ENCODE measurements around the gene ENO1.
A peak's percentile ranks its signal among the peaks of the same experiment; 100 is the strongest.

Gene ENO1

DNA sequence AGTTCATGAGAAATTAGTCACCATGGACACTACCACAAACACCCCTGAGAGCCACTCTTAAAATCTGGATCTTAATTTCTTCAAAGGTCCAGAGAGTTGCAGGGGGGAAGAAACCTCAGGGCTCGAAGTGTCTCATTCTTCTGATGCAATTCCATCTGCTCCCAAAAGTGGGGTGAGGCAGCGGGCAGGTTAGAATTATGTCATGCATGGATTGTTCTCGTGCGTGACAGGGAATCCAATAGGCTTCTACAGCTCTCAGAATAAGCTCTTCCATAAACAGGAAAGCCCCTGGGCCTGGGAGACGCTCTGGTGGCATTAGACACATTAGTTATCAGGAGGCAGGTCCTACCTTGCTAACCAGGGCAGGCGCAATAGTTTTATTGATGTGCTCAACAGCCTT lies 8.4 kb downstream of the ENO1 start:
- Histone ChIP-seq H3K4me3 (ENCODE audit: low read depth, low read length) (no peak overlapping the region), H3K9me3 (ENCODE audit: control insufficient read depth, insufficient read depth, low read length) (no peaks in the 10 kb centered on the region), H3K4me1 (ENCODE audit: control insufficient read depth, insufficient read depth, low read length) (peaks cover 28% of the 10 kb centered on the region), H3K27me3 (ENCODE audit: control insufficient read depth, insufficient read depth, low read length) (no peaks in the 10 kb centered on the region), H3K36me3 (ENCODE audit: control insufficient read depth, insufficient read depth, low read length) (peaks cover 100% of the 10 kb centered on the region), H3K27ac (ENCODE audit: low read depth, low read length) (peak overlapping the region; percentile 39), H3K9ac (ENCODE audit: low read depth, low read length) (no peak overlapping the region)

DNA sequence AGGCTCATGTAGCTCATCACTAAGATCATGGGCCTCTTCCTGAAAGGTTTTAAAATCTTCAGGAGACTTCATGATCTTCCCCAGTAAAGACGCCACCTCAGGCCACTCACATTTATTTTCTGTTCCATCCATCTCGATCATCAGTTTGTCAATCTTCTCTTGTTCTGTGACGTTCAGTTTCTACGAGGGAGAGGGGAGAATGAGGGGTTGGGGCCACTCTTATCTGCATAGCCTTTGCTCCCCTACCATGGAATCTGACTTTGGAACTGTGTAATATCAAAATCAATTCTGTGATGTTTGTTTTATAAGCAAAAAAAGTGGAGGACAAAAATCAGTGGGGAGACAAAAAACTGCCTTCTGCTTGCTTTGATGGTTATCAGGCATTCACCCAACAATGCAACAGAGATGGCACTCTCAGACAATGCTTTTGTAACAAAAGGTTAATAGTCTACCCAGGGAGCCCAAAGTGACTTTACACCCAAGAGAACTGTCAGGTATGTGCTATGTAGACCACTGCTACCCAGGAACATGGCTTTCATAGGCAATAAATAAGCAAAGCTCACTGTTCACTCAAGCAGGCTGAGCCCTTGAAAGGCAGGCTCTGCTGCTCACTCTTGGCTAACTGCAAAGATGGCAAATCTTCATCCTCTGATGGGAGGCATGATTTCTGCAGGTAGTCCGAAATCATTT lies 10.5 kb downstream of the ENO1 start:
- Histone ChIP-seq H3K9me3 (ENCODE audit: control insufficient read depth, insufficient read depth, low read length) (no peaks in the 10 kb centered on the region), H3K4me3 (ENCODE audit: low read depth, low read length) (no peak overlapping the region), H3K27ac (ENCODE audit: low read depth, low read length) (peak overlapping the region; percentile 29), H3K27me3 (ENCODE audit: control insufficient read depth, insufficient read depth, low read length) (no peaks in the 10 kb centered on the region), H3K4me1 (ENCODE audit: control insufficient read depth, insufficient read depth, low read length) (peaks cover 20% of the 10 kb centered on the region), H3K9ac (ENCODE audit: low read depth, low read length) (no peak overlapping the region), H3K36me3 (ENCODE audit: control insufficient read depth, insufficient read depth, low read length) (peaks cover 100% of the 10 kb centered on the region)

DNA sequence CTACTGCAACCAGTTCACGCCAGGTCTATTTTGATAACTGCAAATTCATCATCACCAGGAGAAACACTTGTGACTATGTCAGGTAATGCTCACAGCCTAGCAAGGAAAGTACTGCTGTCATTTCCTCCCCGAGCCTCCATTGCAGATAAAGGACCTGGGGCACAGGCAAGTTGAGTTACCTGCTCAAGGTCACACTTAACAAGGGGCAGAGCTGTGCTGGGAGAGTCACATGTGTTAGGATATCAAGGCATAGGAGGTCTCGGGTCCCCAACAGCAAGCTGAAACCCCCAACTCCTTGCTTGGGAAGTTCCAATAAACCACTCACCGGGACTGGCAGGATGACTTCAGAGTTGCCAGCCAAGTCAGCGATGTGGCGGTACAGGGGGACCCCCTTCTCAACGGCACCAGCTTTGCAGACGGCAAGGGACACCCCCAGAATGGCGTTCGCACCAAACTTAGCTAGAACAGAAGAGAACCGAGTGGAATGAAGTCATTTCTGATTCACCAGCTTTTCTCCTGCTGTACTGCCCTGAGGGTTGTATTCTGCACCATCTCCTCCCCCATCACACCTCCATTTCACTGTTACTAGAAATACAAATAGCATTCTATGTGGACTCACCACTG lies 11.6 kb downstream of the ENO1 start:
- H3K4me3 ChIP-seq (ENCODE audit: low read depth, low read length), result no peak overlapping the region
- no peaks in the 10 kb centered on the region for H3K9me3 ChIP-seq (ENCODE audit: control insufficient read depth, insufficient read depth, low read length)
- peaks cover 100% of the 10 kb centered on the region for H3K36me3 ChIP-seq (ENCODE audit: control insufficient read depth, insufficient read depth, low read length)
- no peak overlapping the region for H3K9ac ChIP-seq (ENCODE audit: low read depth, low read length)
- H3K27me3 ChIP-seq (ENCODE audit: control insufficient read depth, insufficient read depth, low read length), result no peaks in the 10 kb centered on the region
- no peak overlapping the region for H3K27ac ChIP-seq (ENCODE audit: low read depth, low read length)
- peaks cover 12% of the 10 kb centered on the region for H3K4me1 ChIP-seq (ENCODE audit: control insufficient read depth, insufficient read depth, low read length)

DNA sequence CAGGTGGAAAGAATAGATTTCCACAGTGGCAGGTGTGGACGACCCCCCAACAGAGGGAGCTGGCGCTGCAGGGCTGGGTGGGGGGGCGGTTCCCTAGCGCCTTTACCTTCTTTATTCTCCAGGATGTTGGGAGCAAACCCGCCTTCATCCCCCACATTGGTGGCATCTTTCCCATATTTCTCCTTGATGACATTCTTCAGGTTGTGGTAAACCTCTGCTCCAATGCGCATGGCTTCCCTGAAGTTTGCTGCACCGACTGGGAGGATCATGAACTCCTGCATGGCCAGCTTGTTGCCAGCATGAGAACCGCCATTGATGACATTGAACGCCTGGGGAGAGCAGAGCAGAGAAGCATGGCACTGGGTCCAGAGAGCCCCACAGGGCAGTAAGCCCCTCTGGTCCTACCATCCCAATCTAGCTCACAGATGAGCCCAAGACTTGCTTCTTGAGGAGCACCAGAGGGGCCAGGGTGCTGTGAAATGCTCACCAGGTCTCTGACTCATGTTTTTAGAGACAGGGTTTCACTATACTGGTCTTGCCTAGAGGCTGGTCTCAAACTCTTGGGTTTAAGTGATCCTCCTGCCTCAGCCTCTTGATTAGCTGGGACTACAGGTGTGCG lies 12.2 kb downstream of the ENO1 start:
- Histone ChIP-seq H3K9me3 (ENCODE audit: control insufficient read depth, insufficient read depth, low read length) (no peaks in the 10 kb centered on the region), H3K4me1 (ENCODE audit: control insufficient read depth, insufficient read depth, low read length) (peaks cover 11% of the 10 kb centered on the region), H3K27ac (ENCODE audit: low read depth, low read length) (peak overlapping the region; percentile 26)

DNA sequence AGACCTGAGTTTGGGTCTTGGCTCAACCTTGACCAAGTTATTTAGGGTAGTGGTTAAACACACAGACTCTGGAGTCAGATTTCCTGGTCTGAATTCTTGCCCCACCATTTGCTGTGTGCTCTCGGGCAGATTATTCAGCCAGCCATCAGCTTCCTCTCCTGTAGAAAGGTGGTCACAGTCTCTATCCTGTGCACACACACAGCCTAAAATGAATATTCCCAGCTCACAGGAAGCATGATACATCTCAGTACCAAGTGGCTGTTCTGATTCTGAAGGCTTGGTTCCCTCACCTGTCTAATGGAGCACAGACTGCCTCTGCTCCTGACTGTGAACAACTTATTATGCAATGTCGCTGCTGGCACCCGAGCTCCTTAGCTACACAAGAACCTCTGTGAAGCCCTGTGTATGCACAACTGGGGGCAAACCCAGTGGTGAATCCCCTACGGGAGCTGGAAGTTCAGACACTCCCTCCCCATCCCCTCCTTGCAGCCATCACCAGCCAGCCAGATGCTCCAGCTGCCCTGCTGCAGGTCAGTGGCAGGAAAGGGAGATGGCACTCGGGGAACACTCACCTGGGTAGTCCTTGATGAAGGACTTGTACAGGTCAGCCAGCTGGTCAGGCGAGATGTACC lies 13.7 kb downstream of the ENO1 start:
- H3K4me1 ChIP-seq (ENCODE audit: control insufficient read depth, insufficient read depth, low read length), result peaks cover 11% of the 10 kb centered on the region

More for the DNA sequence above, 12.2 kb downstream of the ENO1 start:
- Histone ChIP-seq H3K36me3 (ENCODE audit: control insufficient read depth, insufficient read depth, low read length) (peaks cover 100% of the 10 kb centered on the region), H3K27me3 (ENCODE audit: control insufficient read depth, insufficient read depth, low read length) (no peaks in the 10 kb centered on the region), H3K9ac (ENCODE audit: low read depth, low read length) (no peak overlapping the region), H3K4me3 (ENCODE audit: low read depth, low read length) (no peak overlapping the region)

DNA sequence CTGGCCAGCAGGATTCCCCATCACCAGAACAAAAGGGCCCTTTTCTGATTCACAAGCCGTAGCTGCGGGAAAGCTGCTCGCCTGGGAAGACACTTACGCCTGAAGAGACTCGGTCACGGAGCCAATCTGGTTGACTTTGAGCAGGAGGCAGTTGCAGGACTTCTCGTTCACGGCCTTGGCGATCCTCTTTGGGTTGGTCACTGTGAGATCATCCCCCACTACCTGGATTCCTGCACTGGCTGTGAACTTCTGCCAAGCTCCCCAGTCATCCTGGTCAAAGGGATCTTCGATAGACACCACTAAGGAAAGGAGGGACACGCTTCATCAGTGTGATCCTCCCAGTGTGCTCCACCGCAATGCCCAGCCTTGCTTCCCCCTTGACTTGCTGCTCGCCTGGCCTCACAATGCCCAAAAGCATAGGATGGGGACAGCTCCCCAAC lies 14.7 kb downstream of the ENO1 start:
- Histone ChIP-seq H3K4me3 (ENCODE audit: low read depth, low read length) (no peak overlapping the region), H3K4me1 (ENCODE audit: control insufficient read depth, insufficient read depth, low read length) (peaks cover 16% of the 10 kb centered on the region), H3K9me3 (ENCODE audit: control insufficient read depth, insufficient read depth, low read length) (no peaks in the 10 kb centered on the region), H3K27ac (ENCODE audit: low read depth, low read length) (peak overlapping the region; percentile 81), H3K36me3 (ENCODE audit: control insufficient read depth, insufficient read depth, low read length) (peaks cover 98% of the 10 kb centered on the region), H3K27me3 (ENCODE audit: control insufficient read depth, insufficient read depth, low read length) (no peaks in the 10 kb centered on the region), H3K9ac (ENCODE audit: low read depth, low read length) (no peak overlapping the region)

More for the DNA sequence above, 13.7 kb downstream of the ENO1 start:
- no peak overlapping the region for H3K9ac ChIP-seq (ENCODE audit: low read depth, low read length)
- H3K4me3 ChIP-seq (ENCODE audit: low read depth, low read length), result no peak overlapping the region
- H3K27ac ChIP-seq (ENCODE audit: low read depth, low read length), result peak overlapping the region; percentile 81
- no peaks in the 10 kb centered on the region for H3K27me3 ChIP-seq (ENCODE audit: control insufficient read depth, insufficient read depth, low read length)
- no peaks in the 10 kb centered on the region for H3K9me3 ChIP-seq (ENCODE audit: control insufficient read depth, insufficient read depth, low read length)
- peaks cover 99% of the 10 kb centered on the region for H3K36me3 ChIP-seq (ENCODE audit: control insufficient read depth, insufficient read depth, low read length)

DNA sequence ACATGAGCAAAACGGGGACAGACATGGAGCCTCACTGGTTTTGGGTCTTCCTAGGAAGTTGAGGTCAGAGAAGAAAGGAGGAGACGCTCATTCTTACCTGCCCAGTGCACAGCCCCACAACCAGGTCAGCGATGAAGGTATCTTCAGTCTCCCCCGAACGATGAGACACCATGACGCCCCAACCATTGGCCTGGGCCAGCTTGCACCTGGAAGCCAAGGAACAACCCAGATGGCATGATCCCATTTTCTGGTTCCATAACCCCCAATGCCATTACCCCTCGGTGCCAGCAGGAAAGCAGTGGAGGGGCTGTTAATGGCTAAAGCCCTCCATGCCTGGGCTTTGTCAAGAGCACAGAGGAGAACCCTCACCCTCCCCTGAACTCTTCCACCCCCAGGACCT lies 15.3 kb downstream of the ENO1 start:
- H3K27me3 ChIP-seq (ENCODE audit: control insufficient read depth, insufficient read depth, low read length), result no peaks in the 10 kb centered on the region
- H3K4me3 ChIP-seq (ENCODE audit: low read depth, low read length), result no peak overlapping the region
- H3K27ac ChIP-seq (ENCODE audit: low read depth, low read length), result peak overlapping the region; percentile 81
- H3K9me3 ChIP-seq (ENCODE audit: control insufficient read depth, insufficient read depth, low read length), result no peaks in the 10 kb centered on the region
- H3K9ac ChIP-seq (ENCODE audit: low read depth, low read length), result no peak overlapping the region
- H3K4me1 ChIP-seq (ENCODE audit: control insufficient read depth, insufficient read depth, low read length), result peaks cover 17% of the 10 kb centered on the region
- peaks cover 98% of the 10 kb centered on the region for H3K36me3 ChIP-seq (ENCODE audit: control insufficient read depth, insufficient read depth, low read length)

DNA sequence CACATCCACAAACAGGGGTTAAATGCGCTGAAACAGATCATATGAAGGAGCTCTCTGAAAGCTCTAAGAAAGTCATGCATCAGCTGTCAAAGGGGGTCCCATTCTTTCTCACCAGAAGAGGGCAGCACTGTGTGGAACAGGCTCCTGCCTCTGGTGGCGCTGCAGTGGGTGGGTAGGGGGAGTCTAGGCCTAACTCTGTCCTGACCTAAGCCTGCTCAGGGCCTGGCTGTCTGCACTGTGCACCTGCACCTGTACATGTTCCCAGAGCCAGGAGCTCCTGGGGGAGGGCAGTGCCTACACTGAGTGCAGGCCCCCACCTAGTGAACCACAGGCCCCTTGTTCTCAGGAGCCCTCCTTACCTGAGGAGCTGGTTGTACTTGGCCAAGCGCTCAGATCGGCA lies 16.0 kb downstream of the ENO1 start:
- Histone ChIP-seq H3K9ac (ENCODE audit: low read depth, low read length) (no peak overlapping the region), H3K27ac (ENCODE audit: low read depth, low read length) (peak overlapping the region; percentile 81), H3K27me3 (ENCODE audit: control insufficient read depth, insufficient read depth, low read length) (no peaks in the 10 kb centered on the region), H3K4me3 (ENCODE audit: low read depth, low read length) (no peak overlapping the region), H3K4me1 (ENCODE audit: control insufficient read depth, insufficient read depth, low read length) (peaks cover 17% of the 10 kb centered on the region), H3K9me3 (ENCODE audit: control insufficient read depth, insufficient read depth, low read length) (no peaks in the 10 kb centered on the region), H3K36me3 (ENCODE audit: control insufficient read depth, insufficient read depth, low read length) (peaks cover 97% of the 10 kb centered on the region)

DNA sequence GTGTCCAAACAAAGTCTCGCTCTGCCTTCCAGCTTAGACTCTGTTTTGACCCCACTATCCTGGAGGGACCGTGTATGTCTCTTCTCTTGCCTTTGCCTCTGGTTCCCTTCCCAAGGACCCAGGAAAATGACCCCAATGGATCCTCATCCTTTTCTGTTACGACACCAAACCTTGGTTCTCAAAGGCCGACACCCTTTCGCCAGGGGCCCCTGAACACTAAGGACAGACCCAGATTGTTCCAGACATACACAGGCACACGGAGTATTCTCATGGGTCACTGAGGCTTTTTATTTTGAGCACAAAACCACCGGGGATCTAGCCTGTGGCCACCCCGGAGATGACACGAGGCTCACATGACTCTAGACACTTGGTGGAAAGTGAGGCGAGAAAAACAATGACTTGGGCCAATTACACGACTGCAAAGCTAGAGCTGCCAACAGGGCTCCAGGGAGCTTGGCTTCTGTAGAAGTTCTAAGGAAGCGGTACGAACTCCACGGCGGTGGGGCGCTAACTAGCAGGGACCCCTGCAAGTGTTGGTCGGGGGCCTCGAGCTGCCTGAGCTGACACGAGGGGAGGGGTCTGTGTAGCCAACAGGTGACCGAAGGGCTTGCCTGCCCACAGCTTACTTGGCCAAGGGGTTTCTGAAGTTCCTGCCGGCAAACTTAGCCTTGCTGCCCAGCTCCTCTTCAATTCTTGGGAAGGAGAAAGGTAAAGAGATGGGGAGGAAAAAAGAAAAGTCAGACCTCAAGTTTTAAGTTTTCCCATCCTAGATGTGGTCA lies 17.6 kb downstream of the ENO1 start:
- Histone ChIP-seq H3K36me3 (ENCODE audit: control insufficient read depth, insufficient read depth, low read length) (peaks cover 89% of the 10 kb centered on the region), H3K4me3 (ENCODE audit: low read depth, low read length) (no peak overlapping the region), H3K9ac (ENCODE audit: low read depth, low read length) (no peak overlapping the region), H3K4me1 (ENCODE audit: control insufficient read depth, insufficient read depth, low read length) (peaks cover 17% of the 10 kb centered on the region), H3K9me3 (ENCODE audit: control insufficient read depth, insufficient read depth, low read length) (no peaks in the 10 kb centered on the region), H3K27ac (ENCODE audit: low read depth, low read length) (peak overlapping the region; percentile 17), H3K27me3 (ENCODE audit: control insufficient read depth, insufficient read depth, low read length) (no peaks in the 10 kb centered on the region)

DNA sequence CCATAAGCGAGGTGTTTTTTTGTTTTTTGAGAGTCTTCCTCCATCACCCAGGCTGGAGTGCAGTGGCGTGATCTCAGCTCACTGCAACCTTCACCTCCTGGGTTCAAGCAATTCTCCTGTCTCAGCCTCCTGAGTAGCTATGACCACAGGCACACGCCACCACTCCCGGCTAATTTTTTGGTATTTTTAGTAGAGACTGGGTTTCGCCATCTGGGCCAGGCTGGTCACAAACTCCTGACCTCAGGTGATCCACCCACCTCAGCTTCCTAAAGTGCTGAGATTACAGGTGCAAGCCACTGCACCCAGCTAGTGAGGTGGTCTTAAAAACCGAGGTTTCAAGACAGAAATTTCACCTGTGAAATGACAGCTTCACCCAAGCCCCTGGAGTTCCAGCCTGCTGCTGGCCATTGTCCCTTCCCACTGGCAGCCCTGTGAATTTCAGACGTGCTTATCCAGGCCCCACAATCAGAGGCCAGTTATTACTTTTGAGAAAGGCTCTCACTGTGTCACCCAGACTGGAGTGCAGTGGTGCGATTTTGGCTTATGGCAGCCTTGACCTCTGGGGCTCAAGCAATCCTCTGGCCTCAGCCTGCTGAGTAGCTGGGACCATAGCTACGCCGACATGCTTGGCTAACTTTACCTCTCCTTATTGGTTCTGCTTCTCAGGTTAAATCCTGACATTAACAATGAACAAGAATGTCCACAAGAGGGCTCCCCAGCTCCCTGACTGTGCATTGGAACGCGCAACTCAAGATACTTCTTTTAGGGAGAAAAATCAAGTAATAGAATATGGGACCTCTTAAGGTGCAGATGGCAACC lies 19.4 kb downstream of the ENO1 start:
- Histone ChIP-seq H3K9me3 (ENCODE audit: control insufficient read depth, insufficient read depth, low read length) (no peaks in the 10 kb centered on the region), H3K4me3 (ENCODE audit: low read depth, low read length) (no peak overlapping the region), H3K27ac (ENCODE audit: low read depth, low read length) (peak overlapping the region; percentile 76), H3K27me3 (ENCODE audit: control insufficient read depth, insufficient read depth, low read length) (no peaks in the 10 kb centered on the region), H3K36me3 (ENCODE audit: control insufficient read depth, insufficient read depth, low read length) (peaks cover 71% of the 10 kb centered on the region), H3K9ac (ENCODE audit: low read depth, low read length) (no peak overlapping the region), H3K4me1 (ENCODE audit: control insufficient read depth, insufficient read depth, low read length) (0 out of 2 replicates have a peak, but pooled peaks cover 10% of the 10 kb centered on the region)

Measured in HUES48 (cell line).